GM18519 (cell line): ENCODE results near the gene VIPR2.

Experiments used
- ATAC-seq: cut with Tn5 transposase; IDR thresholded peaks from one replicate; pipeline ENCODE4 v1.9.1; 2021; ENCODE audit warnings: mild to moderate bottlenecking, moderate library complexity; ENCODE audit not compliant: unreplicated experiment, low FRiP score

Gene VIPR2

DNA sequence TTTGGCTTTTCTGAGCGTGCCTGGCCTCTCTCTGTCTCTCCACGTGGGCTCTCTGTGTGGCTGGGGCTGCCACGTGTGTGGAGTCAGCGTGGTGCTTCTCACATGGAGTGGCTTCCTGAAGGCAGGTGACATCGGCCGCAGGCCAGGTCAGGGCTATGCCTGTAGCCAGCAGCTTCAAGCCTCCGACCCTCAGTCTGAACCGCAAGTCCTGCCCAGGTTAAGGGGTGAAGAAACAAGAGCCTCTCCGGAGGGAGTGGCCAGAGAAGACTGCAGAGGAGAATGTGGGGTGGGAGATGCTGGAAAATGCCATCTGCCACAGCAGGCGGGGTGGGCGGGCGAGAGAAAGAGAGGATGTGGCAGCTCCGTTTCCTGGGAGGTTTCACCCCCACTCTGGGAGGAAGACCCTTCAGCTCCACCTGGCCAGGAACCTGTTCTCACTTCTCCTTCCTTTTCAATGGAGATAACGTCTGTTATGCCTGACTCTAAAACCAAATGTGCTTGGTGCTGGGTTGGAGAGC, 14.3 kb upstream of the VIPR2 start:
- no peak for ATAC-seq

DNA sequence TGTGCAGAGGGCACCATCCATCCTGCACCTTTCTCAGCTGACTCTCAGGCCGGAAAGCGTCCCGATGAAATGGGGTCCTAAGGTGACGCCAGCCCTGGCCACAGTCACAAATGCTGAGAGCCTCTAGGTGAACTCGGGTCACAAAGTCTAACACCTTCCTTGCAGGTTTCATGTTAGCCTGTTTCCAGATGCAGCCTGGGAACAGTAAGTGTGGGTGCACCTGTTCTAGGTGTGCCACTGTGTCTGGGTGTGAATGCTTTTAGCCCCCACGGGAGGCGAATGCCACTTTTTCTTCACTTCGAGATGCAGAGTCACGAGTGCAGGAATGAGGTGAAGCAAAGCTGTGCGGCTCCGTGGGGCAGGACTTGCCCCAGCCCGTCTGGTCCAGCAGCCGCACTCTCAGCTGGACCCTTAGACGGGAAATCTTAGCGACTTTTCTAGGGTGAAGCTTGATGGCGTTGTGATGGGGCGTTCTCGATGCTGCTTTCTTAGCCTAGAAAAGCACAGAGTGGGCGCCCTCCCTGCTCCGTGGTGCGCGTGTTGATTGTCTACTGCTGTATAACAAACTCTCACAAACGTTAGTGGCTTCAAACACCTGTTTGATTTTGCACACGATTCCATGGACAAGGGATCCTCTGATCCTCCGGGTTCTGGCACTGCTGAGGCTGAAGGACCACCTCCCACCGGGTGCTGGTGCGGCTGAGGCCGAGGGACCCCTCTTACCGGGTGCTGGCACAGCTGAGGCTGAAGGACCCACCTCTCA, 13.6 kb upstream of the VIPR2 start:
- no peak for ATAC-seq

DNA sequence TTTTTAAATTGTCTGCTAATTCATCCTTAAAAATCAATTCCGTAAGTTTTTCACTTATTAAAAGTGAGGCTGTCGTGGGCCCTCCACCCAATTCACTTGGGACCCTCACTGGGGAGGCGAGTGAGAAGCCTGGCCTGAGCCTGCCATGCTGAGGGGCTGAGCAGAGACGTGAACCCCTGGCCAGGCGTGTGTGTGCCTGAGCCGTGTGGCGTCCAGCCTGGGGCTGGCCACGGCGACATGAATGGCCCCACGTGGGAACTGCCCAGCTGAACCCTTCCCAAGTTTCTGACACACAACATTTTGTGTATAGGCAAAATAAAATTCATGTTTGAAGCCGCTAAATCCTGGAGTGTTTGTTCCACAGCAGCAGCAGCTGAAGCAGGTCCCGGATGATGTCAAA, 13.0 kb upstream of the VIPR2 start:
- ATAC-seq, result no peak

DNA sequence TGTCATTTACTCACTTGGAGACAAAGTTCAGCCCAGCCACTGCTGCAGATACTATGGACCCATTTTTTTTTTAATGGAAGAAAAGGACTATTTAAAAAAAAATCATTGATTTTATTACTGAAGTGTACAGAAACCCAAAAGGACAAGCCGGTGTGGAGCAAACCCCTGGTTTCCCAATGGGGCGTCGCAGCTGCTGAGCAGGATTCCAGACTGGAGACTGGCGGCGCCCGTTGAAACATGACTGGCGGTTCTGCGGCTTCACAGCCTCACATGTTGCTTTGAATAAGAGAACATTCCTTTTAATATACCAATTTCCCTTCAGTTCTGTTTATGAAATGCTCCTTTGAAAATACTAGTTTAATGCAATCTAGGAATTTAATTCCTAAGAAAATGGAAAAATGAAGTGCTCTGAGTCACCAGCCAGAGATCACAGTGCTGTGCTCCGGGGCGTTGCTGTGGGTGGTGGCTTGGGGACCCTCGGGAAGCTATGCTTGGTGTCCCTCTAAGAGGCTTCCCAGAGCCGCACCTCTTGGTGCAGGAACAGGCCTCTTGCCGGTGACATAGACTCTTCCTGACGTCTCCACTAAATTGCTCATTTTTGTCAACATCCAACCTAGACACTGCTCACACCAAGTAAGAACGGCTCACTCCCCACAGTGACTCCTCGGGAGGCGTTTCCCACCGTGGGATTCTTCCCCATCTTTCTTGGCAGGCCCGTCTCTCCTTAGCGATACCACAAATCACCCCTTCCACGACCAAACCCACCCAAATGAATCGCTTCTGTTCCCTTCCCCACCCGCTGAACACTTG, 12.0 kb upstream of the VIPR2 start:
- ATAC-seq, result no peak

DNA sequence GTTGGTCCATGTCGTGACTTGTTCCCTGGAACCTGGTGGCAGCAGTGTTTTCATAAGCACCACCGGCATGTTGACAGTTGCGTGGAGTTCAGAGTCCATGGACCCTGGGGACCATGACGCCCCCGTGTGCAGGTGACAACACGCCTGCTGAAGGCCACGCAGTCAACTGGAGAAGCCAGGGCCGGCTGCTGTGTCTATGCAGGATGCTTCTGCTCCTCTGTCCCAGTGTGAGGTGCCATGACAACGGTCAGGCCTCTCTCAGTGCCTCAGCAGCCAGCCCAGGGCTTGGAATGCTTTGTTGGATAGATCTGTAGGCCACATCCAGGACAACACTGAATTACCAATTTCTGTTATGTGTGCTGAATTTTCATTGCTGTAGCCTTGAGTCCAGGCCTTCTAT, 10.7 kb upstream of the VIPR2 start:
- no peak for ATAC-seq

DNA sequence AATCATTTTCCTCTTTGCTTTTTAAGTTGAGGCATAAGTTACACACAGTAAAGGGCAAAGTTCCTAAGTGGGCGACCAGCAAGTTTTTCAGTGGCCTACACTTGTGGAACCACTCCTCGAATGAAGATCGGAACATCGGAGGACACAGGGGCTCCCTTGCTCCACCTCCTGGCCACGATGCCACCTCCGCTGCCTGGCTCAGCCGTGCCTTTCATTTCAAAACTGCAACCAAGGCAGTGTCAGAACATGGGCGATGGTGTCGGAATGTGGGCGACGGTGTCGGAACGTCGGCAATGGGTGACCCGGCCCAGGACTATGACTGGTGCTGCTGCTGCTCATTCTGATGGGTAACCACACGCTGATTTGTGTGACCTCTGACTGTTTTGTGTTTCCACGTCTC, 9.6 kb upstream of the VIPR2 start:
- ATAC-seq, result no peak

DNA sequence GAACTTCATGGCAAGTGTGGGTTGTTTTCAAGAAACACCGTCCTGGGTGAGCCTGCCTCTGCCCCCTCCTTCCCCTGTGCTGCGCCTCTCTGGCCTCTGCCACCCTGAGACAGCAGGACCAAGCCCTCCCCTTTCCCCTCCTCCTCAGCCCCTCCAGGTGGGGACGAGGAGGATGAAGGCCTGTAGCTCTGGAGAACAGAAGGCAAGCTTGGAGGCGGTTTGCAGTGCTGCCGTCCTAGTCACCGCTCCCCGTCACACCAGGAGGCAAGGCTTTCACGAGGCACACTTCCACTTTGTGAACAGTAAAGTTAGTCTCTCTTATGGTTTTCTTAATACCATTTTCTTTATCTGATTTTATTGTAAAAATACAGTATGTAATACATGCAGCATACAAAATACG, 8.8 kb upstream of the VIPR2 start:
- ATAC-seq, result no peak

DNA sequence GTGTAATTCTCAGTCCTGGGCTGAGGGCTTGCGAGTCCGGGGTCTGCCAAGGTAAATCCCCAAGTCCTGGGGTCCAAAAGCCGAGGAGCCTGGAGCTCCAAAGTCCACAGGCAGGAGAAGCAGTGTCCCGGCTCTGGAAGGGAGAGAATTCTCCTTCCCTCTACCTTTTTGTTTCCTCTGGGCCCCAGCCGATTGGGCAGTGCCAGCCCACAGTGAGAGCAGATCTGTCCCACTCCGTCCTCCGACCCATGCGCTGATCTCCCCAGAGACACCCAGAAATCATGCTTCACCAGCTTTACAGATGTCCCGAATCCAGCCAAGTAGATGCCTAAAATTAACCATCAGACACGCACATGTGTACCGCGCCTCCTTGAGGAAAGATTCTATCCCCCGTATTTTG, 8.1 kb upstream of the VIPR2 start:
- ATAC-seq, result no peak

DNA sequence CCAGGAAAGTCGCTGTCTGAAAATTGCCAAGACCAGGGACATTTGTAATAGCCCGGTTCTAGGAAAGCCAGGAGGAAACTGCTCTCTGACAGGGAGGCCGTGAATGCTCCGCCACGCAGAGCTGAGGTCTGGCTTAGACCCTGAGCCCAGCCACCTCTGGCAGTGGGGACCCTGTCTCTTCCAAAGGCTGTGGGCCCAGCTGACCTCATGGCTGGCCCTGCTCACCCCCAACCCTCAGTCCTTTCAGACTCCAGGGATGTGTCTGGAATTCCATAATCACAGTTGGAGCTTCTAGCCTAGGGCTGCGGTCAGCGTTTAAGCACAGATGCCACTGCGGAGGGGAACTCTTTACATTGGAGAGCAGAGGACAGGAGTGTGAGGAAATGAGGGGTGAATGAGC, 6.6 kb upstream of the VIPR2 start:
- no peak for ATAC-seq

DNA sequence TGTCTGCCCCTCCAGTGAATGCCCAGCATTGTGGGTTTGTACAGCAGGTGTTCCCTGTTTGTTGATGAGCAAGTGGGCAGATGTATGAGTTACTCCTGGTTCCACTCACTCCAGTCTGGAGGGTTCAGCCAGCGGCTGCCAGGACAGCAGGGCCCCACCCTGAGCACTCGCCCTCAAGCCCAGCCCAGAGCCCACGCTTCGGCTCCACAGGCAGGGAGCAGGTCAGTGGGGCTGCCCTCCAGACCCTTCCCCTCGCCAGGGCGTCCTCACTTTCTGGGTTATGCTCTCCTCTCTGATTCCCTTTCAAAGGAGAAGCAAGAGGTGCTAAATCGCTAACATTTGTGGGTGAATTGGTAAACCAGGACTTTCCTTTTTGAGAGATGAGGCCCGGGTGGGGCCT, 4.8 kb upstream of the VIPR2 start:
- no peak for ATAC-seq

DNA sequence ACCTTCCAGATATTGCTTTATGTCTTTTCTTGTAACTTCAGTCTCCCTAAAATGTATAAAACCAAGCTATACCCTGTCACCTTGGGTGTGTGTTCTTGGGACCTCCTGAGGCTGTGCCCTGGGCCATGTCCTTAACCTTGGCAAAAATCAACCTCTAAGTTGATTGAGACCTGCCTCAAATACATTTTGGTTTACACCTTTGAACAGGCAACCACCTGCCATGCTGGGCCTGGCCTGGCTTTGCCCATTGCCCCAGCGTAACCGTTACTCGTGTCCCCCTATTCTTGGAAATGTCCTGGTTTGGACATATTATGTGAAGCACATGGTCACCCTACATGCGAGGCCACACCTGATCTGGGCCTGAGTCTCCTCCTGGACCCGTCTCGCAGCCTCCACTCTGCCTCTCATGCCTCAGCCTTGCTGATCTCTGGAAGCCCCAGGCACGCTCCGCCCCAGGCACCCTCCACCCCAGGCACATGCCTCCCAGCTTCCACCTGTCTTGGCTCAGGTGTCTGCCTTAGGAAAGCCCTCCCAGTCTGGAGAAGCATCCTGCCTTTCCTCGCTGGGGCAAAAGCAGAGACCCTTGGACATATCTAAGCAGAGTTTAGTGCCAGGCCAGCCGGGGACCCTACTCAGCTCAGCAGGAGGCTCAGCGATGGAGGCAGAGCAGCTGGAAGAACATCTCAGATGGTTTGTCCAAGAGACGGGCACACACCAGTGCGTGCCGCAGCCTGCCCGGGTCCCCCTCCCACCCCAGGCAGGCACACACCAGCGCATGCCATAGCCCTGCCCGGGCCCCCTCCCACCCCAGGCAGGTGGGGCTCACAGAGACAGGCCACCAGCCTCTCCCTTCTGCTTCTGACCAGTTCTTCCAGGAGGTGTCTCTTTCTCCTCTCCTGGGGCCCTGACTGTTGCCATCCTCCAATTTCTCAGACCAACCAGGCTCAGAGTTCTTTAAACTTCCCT, 4.0 kb upstream of the VIPR2 start:
- no peak for ATAC-seq

DNA sequence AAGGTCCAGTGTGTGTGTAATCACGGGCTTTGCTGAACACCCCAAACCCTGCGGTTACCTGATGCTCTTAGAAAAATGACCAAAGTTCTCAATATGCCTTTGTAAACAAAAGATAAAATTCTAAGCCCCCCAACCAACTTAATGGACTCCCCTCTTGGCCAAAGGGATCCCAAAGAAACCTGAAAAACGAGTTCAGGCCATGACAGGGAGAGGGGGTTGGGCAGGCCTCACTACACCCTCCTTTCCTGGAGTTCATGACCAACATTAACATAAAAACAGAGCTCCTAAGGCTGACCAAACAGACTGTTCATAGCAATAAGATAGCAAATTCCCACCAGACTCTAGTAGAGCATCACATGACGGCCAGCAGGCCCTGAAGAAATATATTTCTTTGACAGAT, 3.0 kb upstream of the VIPR2 start:
- ATAC-seq, result no peak

DNA sequence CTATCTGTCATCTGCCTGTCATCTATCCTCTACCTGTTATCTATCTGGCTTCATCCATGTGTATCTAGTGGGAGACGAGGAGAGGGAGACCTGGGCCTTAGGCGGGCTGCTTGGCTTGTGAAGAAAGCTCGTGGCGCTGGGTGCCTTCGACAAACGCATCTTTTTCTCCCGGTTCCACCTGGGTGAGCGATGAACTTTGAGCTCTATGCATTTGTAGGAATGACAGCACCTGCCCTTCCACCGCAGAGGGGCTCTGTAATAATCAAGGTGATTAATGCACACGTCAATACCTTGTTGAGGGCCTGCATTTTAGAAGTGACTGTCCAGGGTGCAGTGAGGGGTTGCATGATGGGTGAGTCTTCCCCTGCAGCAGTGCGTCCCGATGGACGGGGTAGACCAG, 2.6 kb upstream of the VIPR2 start:
- no peak for ATAC-seq

DNA sequence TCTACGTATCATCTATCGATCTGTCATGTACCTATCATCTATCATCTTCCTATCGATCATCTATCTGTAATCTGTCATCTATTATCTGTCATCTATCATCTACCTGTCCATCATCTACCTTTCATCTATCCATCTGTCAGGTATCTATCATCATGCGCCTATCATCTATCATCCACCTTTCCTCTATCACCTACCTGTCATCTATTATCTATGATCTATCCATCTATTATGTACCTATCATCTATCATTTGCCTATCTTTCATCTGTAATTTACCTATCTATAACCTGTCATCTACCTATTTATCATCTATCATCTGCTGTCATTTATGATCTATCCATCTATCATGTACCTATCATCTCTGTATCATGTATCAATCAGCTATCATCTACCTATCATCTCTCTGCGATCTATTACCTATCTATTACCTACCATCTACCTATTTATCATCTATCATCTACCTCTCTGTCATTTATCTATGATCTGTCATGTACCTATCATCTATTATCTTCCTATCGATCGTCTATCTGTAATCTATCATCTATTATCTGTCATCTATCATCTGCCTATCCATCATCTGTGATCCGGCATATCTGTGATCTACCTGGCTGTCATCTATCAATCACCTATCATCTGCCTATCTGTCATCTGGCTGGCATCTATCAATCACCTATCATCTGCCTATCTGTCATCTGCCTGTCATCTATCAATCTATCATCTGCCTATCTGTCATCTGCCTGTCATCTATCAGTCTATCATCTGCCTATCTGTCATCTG, 1.6 kb upstream of the VIPR2 start:
- ATAC-seq, result no peak

DNA sequence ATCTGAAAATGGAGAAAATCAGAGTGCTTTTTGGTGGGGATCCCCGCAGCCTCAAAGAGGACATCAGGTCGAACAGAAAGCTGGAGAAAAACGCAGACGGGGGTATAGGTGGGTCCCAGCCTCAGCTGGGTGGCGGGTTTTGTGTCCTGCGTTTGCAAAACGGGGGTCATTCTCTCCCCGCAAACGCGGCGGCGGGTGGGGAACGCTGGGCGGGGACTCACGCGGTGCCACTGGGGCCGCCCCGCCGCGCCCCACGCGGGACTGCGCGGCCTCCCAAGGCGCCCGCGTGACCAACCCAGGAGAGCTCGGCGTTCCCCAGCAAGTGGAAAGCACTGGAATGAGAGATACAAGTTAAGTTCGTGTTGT, 806 bp upstream of the VIPR2 start:
- ATAC-seq, result no peak

DNA sequence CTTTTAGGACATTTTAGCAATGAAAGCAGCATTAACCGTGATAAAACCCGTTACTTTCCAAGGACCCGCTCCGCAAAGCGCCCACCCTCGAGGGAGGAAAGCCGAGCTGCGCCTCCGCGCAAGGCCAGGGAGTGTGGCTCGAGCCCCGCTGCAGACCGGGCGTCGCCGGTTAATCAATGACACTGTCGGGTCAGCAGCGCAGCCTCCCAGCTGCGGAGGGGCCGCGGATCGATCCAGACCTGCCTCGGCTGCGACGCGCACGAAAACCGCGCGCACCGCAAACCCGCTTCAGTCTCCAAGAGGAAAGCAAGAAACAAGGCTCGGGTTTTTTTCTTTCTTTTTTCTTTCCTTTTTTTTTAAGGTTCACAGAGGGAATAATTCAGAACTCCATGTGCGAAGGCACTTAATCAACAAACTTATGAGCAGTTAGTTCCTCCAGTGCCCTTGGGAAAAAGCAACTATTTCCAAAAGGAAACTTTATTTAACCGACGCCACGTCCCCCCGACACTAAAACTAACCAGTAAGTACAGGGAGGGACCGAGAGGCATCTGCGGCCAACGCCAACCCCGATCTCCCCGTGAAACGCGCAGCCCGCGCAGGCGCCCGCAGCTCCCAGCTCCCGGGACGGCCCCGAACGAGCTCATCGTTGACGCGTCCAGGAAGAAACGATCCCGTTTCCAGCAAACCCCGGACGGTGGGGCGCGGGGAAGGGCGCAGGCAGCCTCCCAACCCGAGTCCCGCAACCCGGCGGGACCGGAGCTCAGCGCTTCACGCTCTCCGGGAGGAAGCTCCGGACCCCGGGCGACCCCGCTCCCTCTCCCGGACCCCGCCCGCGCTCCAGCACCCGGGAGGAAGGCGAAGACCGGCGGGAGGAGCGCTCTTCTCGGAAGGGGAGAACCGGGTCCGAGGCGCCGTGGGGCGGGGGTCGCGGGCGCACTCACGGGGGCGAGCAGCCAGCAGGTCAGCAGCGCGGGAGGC, 598 bp downstream of the VIPR2 start:
- no peak for ATAC-seq

DNA sequence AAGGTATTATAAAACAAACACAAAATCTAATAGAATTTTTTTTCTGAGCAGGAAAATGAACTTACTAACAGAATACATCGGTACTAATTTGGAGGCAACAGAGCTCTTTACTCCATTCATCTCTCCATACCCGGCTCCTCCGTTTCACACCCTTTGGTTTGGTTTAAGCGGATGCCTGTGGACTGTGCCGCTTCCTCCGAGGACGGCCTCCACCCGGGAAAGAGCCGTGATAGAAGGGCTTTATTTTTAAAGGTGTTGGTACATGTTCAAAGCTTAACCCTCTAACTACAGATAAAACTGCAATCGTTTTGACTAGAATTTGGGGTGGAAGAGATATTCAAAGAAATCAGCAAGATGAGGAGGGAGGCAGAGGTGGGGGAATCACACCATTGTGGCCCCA, 1.9 kb downstream of the VIPR2 start:
- ATAC-seq, result no peak

DNA sequence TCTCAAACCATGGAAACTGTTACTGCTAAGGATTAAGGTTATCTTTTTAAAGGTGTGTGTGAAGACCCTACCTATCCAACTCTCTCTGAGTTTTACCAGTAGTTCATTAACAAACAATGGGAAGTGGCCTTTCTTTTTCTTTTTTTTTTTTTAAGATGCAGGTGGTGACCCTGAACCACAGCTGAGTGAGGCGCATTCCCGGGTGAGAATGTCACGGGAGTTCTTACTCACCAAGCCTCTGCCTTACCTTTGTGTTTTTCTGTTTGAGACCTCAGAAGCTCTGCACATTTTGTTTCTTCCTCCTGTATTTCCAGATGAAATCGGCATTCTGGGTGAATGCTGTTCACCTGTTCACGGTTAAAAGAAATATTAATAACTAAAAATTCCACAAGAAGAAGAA, 2.5 kb downstream of the VIPR2 start:
- no peak for ATAC-seq

DNA sequence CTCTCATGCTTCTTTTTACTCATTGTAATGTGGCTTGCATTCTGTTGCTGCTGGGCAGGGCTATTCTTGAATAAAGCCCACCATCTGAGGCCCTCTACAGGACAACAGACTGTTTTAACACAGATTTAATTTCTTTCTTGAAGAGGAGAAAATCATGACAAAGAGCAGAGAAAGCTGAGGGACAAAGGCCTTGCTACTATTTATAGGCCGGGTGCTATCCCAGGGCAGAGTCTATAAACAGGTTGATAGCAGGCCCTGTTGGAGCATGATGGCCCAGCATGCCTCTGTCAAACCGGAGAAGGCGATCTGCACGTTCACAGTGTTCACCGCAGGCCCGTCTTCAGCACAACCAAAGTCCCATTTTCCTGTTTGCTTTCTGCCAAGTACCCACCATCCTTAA, 3.0 kb downstream of the VIPR2 start:
- ATAC-seq, result no peak
